ENCODE results near the gene TANK.
"Not testable (repeated sequence)": the region's sequence is repeated elsewhere in the genome, so short reads cannot be mapped to it uniquely, and the experiment has no call there.

Gene TANK

GRCh38 chr2:161233858-161234431 lies 73.7 kb downstream of the TANK start:
- no peak for DNase-seq

- DNase-seq, result no peak
Measured at GRCh38 chr2:161234627-161235026, 74.4 kb downstream of the TANK start.

GRCh38 chr2:161237392-161238264 lies 77.4 kb downstream of the TANK start:
- DNase-seq, result no peak

GRCh38 chr2:161238265-161238559 lies 78.0 kb downstream of the TANK start:
- no peak for DNase-seq

GRCh38 chr2:161238560-161239325 lies 78.5 kb downstream of the TANK start:
- no peak for DNase-seq

GRCh38 chr2:161239326-161240109 lies 79.3 kb downstream of the TANK start:
- no peak for DNase-seq

- no peak for DNase-seq
Measured at GRCh38 chr2:161241894-161242293, 81.7 kb downstream of the TANK start.

GRCh38 chr2:161243312-161243711 lies 83.1 kb downstream of the TANK start:
- DNase-seq, result no peak

GRCh38 chr2:161243905-161244304 lies 83.7 kb downstream of the TANK start:
- no peak for DNase-seq

GRCh38 chr2:161244387-161245260 lies 84.4 kb downstream of the TANK start:
- not testable (repeated sequence) for DNase-seq

- no peak for DNase-seq
Measured at GRCh38 chr2:161245261-161245553, 85.0 kb downstream of the TANK start.

- no peak for DNase-seq
Measured at GRCh38 chr2:161245671-161246070, 85.4 kb downstream of the TANK start.

- no peak for DNase-seq
Measured at GRCh38 chr2:161246281-161246680, 86.1 kb downstream of the TANK start.

- no peak for DNase-seq
Measured at GRCh38 chr2:161250864-161251436, 90.7 kb downstream of the TANK start.

- DNase-seq, result no peak
Measured at GRCh38 chr2:161257123-161257952, 97.1 kb downstream of the TANK start.

GRCh38 chr2:161265874-161266273 lies 105.6 kb downstream of the TANK start:
- no peak for DNase-seq

- DNase-seq, result no peak
Measured at GRCh38 chr2:161269111-161269510, 108.9 kb downstream of the TANK start.

- no peak for DNase-seq
Measured at GRCh38 chr2:161273038-161273760, 113.0 kb downstream of the TANK start.

- not testable (repeated sequence) for DNase-seq
Measured at GRCh38 chr2:161278564-161279229, 118.5 kb downstream of the TANK start.

All from NCI-H1417 treated with DMSO at 0.1 percent for 48 hours (cell line).